ENCODE results near the gene ZNF587B.
"Not testable (repeated sequence)": the region's sequence is repeated elsewhere in the genome, so short reads cannot be mapped to it uniquely, and the experiment has no call there.

DNA sequence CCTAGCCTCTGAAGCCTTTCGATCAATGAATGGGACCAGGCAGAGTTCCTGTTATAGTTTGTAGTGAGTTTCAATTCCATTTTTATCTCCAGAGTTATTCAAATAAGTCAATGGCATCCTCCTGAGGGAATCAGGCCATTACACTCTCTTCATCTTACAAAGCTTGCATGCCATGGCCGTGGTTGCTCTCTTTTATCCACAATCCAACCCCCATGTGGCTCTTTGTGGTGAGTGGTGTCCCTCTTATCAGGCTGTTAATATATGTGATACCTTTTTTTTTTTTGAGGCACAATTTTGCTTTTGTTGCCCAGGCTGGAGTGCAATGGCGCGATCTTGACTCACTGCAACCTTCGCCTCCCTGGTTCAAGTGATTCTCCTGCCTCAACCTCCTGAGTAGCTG is 6.9 kb downstream of the ZNF587B start:
- TF ChIP-seq, protein P1, sequence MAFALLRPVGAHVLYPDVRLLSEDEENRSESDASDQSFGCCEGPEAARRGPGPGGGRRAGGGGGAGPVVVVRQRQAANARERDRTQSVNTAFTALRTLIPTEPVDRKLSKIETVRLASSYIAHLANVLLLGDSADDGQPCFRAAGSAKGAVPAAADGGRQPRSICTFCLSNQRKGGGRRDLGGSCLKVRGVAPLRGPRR (CRISPR knock-in tag; IDR thresholded peaks at IDR 0.05), result not testable (repeated sequence)
- not testable (repeated sequence) for TF ChIP-seq CEBPB (tag; IDR thresholded peaks at IDR 0.05); XRCC3 (IDR thresholded peaks at IDR 0.05); FOXM1 (IDR thresholded peaks at IDR 0.05; ENCODE audit: low read depth); FOXM1 (CRISPR knock-in tag; IDR thresholded peaks at IDR 0.05; ENCODE audit: low read depth); RCOR1 (IDR thresholded peaks at IDR 0.05; ENCODE audit: borderline replicate concordance in 1 of 2, low read depth in 2 of 2, low read length in 2 of 2); ZNF830 (CRISPR knock-in tag; IDR thresholded peaks at IDR 0.05)
- TF ChIP-seq, protein P2, sequence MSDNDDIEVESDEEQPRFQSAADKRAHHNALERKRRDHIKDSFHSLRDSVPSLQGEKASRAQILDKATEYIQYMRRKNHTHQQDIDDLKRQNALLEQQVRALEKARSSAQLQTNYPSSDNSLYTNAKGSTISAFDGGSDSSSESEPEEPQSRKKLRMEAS (CRISPR knock-in tag; IDR thresholded peaks at IDR 0.05), result not testable (repeated sequence)
- TF ChIP-seq, protein P3, sequence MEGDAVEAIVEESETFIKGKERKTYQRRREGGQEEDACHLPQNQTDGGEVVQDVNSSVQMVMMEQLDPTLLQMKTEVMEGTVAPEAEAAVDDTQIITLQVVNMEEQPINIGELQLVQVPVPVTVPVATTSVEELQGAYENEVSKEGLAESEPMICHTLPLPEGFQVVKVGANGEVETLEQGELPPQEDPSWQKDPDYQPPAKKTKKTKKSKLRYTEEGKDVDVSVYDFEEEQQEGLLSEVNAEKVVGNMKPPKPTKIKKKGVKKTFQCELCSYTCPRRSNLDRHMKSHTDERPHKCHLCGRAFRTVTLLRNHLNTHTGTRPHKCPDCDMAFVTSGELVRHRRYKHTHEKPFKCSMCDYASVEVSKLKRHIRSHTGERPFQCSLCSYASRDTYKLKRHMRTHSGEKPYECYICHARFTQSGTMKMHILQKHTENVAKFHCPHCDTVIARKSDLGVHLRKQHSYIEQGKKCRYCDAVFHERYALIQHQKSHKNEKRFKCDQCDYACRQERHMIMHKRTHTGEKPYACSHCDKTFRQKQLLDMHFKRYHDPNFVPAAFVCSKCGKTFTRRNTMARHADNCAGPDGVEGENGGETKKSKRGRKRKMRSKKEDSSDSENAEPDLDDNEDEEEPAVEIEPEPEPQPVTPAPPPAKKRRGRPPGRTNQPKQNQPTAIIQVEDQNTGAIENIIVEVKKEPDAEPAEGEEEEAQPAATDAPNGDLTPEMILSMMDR (IDR thresholded peaks at IDR 0.05 in 2 of 3, conservative IDR thresholded peaks at IDR 0.05 in 1 of 3; ENCODE audit: insufficient read depth in 2 of 3, low read depth in 1 of 3, low read length in 3 of 3), result not testable (repeated sequence)
- TF ChIP-seq, protein P4, sequence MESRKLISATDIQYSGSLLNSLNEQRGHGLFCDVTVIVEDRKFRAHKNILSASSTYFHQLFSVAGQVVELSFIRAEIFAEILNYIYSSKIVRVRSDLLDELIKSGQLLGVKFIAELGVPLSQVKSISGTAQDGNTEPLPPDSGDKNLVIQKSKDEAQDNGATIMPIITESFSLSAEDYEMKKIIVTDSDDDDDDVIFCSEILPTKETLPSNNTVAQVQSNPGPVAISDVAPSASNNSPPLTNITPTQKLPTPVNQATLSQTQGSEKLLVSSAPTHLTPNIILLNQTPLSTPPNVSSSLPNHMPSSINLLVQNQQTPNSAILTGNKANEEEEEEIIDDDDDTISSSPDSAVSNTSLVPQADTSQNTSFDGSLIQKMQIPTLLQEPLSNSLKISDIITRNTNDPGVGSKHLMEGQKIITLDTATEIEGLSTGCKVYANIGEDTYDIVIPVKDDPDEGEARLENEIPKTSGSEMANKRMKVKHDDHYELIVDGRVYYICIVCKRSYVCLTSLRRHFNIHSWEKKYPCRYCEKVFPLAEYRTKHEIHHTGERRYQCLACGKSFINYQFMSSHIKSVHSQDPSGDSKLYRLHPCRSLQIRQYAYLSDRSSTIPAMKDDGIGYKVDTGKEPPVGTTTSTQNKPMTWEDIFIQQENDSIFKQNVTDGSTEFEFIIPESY (CRISPR knock-in tag; IDR thresholded peaks at IDR 0.05), result not testable (repeated sequence)
